Right ventricle myocardium inferior (tissue), 1 donor: ENCODE measurements around the gene TBC1D25. TPM values are rescaled to one million over a fixed set of nuclear protein-coding genes. Genes with fewer than 3 reads are reported as not detected.

Experiments used
- ATAC-seq: fragments of 200-7000 bp; cut with Tn5 transposase; one replicate; pipeline ENCODE4 v1.9.1; 2020; ENCODE audit warnings: mild to moderate bottlenecking, moderate library complexity
- DNase-seq: peaks from one replicate; pipeline ENCODE4 v3.0.0; 2021; ENCODE audit errors: missing footprints
- intact Hi-C: fragments of 100-400 bp; cut with DNase I; formaldehyde crosslinking; loops from one replicate; pipeline ENCODE4 v1.11.0; 2022
- long read RNA-seq: library from polyadenylated mRNA; unstranded; transcript quantifications from one replicate; pipeline ENCODE4 v2.0.0, GENCODE V29; 2021
- total RNA-seq: library from RNA; stranded (reverse); fragmentation: NEBNext Ultra II Directional; extraction: Animal tissue kit (Norgen Biotek cat#: 25700); gene quantifications from one replicate; pipeline ENCODE4 v1.2.1, GENCODE V29; 2021
- donor health status: DM: no; HTN: yes; CAD: no; lungs with severe emphysema.

The TBC1D25 gene, protein sequence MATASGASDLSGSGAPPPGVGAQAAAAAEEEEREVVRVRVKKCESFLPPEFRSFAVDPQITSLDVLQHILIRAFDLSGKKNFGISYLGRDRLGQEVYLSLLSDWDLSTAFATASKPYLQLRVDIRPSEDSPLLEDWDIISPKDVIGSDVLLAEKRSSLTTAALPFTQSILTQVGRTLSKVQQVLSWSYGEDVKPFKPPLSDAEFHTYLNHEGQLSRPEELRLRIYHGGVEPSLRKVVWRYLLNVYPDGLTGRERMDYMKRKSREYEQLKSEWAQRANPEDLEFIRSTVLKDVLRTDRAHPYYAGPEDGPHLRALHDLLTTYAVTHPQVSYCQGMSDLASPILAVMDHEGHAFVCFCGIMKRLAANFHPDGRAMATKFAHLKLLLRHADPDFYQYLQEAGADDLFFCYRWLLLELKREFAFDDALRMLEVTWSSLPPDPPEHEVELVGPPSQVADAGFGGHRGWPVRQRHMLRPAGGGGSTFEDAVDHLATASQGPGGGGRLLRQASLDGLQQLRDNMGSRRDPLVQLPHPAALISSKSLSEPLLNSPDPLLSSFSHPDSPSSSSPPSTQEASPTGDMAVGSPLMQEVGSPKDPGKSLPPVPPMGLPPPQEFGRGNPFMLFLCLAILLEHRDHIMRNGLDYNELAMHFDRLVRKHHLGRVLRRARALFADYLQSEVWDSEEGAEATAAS
- 20.5 TPM for total RNA-seq
- long read RNA-seq, full-length matches to known transcripts, result 22 of 39 reads
- long read RNA-seq, partial matches to known transcripts, result 2 of 39 reads
- long read RNA-seq, other reads (novel, unspliced or antisense), result 15 of 39 reads

DNA sequence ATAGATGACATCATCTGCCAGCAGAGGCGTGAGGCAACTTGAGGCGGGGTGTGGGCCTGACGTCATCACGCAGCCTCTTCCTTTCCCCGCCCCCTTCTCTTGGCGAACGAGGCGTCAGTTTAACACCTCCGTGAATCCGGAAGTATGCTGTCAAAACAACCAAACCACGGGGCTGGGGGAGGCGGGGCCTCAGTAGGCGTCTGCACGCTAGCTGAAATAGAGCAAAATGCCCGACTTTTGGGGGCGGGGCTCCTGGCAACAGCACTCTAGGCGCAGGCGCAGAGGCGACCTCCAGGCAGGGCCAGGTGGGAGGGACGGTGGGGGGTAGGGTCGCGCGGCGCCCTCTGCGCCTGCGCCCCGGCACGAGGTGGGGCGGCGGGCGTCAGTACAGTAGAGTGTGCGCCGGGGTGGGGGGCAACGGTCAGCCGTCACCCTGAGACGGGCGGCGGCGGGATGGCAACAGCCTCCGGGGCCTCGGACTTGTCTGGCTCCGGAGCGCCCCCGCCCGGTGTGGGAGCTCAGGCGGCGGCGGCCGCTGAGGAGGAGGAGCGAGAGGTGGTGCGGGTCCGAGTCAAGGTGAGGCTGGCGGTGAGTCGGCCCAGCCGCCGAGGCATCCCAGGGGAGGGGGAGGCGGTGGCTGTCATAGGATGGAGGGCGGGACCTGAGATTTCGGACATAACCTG, at the start of gene TBC1D25:
Gene TBC1D25 (plus strand): TSS at position 370 of the 683 bp plus-strand sequence. CDS start 84 bp downstream, at position 454.
- DNase-seq (peak; percentile 99), ATAC-seq (peak; percentile 97)
- intact Hi-C loops, result no loop called here

DNA sequence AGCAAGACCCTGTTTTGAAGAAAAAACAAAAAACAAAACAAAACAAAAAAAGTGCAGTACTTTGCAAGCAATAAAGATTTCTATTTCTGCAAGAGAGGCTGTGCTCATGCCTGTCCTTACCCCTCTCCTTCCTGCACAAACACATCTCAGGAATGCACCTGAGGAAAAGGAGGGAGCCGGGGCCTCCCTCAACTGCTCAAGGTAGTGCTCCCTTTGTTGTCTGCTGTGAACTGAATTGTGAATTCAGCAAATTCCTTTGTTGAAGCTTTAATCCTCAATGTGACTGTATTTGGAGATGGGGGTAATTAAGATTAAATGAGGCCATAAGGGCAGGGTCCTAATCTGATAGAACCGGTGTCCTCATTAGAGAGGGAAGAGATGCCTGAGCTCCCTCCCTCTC, 49.6 kb upstream of the TBC1D25 start:
- no peak for DNase-seq
- intact Hi-C loops, result no loop called here
- ATAC-seq, result no peak

DNA sequence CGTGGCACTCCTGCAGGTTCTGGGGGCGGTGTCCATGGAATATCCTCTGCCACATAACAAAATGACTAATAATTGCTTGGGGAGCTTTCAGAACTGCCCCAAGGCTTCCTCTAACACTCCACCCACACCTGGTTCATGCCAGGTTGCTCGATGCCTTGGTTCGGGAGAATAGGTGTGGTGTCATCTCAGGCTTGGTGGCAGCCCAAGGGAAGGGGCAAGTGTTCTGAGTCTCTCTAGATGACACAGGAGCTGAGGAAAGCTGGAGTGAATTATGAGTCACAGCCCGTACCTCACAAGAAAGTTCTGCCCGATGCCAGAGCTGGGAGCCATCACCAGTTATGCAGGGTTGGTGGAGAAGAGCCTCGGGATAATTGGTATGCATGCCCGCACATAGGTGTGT, 48.9 kb upstream of the TBC1D25 start:
- ATAC-seq, result no peak
- DNase-seq, result no peak
- intact Hi-C loops, result no loop called here

DNA sequence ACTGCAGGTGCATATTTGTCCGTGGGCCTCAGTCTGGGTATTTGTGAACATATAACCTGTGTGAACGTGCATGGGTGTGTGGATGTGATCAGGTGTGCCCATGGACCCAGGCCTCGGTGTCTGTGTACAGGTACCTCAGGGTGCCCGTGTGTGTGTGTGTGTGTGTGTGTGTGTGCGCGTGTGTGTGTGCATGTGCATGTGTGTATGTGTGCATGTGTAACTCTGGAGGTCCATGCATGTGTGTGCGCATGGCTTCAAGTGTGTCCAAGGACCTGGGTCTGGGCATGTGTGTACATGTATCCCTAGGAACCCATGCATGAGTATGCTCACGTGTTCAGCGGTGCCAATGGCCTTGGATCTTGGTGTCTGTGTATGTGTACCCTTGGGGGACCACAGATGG, 47.7 kb upstream of the TBC1D25 start:
- ATAC-seq (no peak), DNase-seq (no peak)
- intact Hi-C loops, result no loop called here

DNA sequence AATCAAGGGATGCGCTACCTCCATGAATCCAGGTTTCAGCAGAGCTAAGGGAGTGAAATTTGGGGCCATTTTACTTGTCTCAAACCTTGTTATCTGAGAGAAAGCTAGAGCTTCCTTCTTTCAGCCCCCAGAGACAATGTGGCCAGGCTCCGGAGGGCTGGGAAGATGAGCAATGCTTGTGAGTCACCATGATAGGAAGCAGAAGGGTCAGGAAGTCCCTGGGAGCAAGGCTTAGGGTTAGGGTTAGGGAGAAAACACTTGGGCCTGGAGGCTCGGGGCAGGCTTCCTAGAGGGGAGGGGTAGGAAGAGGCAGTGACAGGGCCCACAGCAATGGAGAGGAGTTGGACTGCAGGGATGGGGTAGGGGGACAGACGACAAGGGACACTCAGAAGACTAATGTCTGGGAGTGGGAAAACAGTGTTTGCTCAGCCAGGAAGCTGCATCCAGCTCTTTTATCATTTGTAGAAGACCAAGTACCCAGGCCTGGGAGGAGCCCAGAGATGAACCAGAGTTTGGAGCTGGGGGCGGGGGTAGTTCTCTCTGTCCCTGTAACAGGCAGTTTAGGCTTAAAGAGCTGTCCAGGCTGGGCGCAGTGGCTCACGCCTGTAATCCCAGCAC, 47.1 kb upstream of the TBC1D25 start:
- DNase-seq (no peak), ATAC-seq (peak; percentile 34)

DNA sequence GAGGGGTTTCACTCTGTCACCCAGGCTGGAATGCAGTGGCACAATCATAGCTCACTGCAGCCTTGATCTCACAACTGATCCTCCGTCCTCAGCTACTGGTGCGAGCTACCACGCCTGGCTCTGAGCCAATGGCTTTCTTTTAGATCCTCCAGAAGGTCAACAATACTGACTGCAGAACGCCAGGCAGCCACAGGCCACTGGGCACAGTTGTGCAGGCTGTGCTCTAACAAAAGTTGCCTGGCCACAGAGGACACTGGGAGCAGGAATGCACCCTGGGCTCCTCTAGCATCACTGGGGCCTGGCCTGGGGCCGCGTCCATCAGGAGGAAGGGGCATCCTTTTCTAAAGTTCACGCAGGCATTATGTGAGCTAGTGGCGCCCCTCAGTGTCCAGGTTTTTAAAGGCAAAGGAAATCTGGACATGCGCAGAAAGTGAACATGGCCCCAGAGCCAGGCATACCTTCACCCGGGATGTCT, 45.6 kb upstream of the TBC1D25 start:
- ATAC-seq (no peak), DNase-seq (no peak)
- intact Hi-C loops, result no loop called here

More for the DNA sequence above, 47.1 kb upstream of the TBC1D25 start:
- intact Hi-C loops, result no loop called here

DNA sequence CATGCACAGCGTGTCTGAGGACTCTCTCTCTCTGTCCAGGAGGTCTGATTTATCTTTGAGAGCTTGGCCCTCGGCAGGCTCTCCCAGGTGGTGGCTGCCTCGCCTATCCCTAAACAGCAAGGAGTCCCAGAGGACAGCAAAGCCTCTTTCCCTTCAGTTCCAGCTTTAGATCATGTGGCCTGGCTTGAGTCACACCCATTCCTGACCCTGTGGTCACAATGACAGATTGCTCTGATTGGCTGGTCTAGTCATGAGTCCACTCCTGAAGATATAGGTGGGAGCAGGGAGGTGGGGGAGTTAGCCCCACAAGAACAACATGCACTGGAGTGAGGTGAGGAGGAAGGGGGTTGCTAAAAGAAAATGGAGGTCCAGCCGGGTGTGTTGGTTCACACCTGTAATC, 42.9 kb upstream of the TBC1D25 start:
- ATAC-seq, result no peak
- DNase-seq, result no peak
- intact Hi-C loops, result no loop called here

DNA sequence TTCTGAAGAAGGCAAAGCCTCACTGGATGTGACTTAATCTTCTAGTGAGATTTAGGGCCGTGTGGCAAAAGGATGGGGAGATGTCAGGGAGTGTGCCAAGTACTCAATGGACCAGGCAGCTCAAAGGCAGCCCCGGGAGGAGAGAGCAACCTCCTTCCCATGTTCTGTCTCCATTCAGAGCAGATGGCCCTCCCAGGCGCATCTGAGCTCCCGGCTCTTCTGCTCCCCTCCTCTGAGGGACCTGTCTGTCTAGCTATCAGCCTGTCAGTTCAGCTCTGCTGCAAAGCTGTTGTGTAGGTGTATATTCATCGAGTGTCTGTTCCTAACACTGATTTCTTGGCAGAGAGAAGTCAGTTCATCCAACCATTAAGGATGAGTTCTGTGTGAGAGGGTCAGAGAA, 41.6 kb upstream of the TBC1D25 start:
- intact Hi-C loops, result no loop called here
- no peak for ATAC-seq
- no peak for DNase-seq

DNA sequence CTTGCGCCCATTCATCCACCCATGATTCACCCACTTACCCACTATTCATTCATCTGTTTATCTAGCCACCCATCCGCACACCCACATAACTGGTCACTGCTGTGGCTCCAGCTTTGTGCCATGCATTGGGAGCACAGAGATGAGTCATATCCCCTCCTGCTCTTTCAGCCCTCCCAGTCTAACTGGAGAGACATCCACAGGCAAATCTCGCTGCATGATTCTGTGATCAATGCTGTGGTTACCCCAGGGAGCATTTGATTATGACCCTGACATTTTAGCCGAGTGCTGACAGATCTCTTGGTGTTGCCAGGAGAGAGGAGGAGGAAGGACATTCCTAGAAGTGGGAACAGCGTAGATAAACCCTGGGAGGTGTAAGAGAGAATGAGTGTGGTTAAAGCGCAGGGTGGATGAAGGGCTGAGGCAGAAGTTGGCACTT, 41.1 kb upstream of the TBC1D25 start:
- ATAC-seq, result no peak
- intact Hi-C loops, result no loop called here
- no peak for DNase-seq

DNA sequence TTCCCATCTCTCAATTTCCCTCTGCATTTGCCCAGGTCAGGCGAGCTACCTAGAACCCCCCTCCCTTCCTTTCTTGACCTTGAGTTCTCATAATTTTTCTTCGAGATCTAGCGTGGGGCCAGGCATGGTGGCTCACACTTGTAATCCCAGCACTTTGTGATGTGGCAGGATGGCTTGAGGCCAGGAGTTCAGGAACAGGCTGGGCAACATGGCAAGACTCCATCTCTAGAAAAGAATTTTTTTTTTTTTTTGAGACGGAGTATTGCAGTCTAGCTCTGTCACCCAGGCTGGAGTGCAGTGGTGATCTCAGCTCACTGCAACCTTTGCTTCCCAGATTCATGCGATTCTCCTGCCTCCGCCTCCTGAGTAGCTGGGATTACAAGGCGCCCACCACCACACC, 35.3 kb upstream of the TBC1D25 start:
- ATAC-seq, result no peak
- DNase-seq, result no peak
- intact Hi-C loops, result no loop called here

DNA sequence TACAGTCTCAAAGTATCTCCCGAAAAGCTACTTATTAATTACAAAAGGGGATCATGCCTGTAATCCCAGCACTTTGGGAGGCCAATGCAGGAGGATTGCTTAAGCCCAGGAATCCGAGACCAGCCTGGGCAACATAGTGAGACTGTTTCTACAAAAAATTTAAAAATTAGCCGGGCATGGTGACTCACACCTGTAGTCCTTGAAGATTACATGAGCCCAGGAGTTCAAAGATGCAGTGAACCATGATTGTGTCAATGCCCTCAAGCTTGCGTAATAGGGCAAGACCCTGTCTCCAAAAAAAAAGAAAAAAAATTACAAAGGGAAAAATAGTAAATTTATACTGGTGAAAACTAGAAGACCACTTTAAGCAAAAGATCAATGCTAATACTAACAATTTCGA, 34.0 kb upstream of the TBC1D25 start:
- no peak for ATAC-seq
- intact Hi-C loops, result loop anchor here (5.0 kb wide), 1 partner anchor 423 kb away; no protein-coding TSS in a partner anchor
- DNase-seq, result no peak

DNA sequence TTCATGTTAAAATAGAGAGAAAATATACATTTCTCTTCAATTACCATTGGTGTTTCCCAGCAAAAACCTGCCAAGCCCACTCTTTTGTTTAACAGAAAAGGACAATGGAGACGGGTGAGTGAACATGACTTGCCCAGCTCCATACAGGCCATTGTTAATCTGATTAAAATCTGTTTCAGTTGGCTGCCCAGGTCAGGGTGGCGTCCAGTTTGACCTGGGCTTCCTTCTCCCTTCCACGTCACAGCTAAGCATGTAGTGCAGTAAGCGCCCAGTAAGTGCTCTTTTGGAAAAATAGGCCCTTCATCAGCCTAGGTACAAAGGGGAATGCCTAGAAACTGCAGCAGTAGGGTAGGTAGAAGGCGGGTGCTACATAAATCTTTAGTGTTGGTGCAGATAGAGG, 32.3 kb upstream of the TBC1D25 start:
- ATAC-seq, result no peak
- intact Hi-C loops, result loop anchor here (5.0 kb wide), 1 partner anchor 425 kb away; no protein-coding TSS in a partner anchor

DNA sequence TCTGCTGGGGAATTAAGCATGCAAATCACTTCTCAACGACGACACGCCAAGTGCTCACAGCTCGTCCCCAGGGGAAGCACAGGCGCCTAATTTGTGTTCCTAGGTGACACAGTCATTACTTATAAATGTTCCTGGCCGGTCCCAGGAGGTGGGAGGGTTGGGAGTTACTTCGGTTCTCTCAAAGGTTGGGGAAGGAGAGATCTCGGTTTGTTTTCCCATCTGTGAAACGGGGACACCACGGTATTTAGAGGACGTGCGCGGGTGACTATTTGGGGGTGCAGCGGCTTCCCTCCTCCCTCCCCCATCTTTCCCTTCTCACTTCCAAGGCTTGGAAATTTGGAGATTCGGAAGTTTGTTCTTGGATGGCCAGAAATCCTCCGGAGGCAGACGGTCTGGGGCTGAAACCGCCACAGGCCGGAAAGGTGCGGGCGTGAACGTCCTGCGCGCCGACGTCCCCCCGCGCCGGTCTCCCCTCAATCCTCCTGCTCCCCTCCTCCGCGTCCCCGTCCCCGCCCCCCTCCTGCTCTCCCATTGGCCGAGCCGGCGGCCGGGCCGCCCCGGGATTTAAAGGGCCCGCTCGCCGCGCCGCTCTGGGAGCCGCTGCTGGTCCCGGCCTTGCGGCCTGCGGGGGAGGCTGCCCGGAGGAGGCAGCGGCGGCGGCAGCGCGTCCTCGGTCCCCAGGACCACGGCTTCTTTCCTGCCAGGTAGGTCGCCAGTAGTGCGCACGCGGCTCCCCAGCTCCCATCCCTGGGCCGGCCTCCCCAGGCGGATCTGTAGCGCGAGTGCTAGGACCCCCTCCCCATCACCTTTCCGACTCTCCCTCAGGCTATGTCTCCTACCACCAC, 30.9 kb upstream of the TBC1D25 start, which contains the start of gene PORCN:
Gene PORCN (plus strand): TSS at position 593 of the 845 bp plus-strand sequence. CDS start 829 bp downstream, outside the sequence.
- ATAC-seq, result peak; percentile 96
- intact Hi-C loops, result loop anchor here (5.0 kb wide), 1 partner anchor 426 kb away; no protein-coding TSS in a partner anchor
- DNase-seq, result peak; percentile 92

More for the DNA sequence above, 32.3 kb upstream of the TBC1D25 start:
- no peak for DNase-seq

DNA sequence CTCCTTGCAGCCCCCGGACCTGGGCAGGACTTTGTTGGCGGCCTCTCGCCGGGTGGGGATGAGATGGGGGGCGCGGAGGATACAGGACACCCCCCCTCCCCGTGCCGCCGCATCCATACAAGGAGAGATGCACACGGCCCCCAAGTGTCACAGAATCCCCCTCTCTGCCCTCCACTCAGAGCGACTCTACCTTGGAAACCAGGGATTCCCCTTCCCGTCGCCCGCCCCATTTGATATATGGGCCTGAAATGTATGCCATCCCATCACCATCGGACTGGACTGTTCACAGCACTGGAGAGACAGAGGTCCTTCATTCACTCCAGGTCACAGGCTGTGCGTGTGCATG, 30.3 kb upstream of the TBC1D25 start:
- intact Hi-C loops, result loop anchor here (5.0 kb wide), 1 partner anchor 427 kb away; no protein-coding TSS in a partner anchor
- DNase-seq (no peak), ATAC-seq (peak; percentile 11)

DNA sequence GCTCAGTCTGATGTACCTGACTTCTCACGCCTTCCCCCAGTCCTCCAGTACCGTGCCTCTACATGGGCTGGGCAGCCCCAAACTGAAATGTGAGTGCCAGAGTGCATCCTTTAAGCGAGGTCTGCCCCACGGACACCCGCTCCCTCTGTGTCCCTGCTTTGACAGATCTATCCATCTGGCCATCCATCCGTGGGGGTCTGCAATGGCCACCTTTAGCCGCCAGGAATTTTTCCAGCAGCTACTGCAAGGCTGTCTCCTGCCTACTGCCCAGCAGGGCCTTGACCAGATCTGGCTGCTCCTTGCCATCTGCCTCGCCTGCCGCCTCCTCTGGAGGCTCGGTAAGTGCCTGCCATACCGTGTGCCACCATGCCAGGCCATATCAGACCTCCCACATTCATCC, 29.9 kb upstream of the TBC1D25 start:
- no peak for ATAC-seq
- intact Hi-C loops, result loop anchor here (5.0 kb wide), 1 partner anchor 427 kb away; no protein-coding TSS in a partner anchor
- no peak for DNase-seq

DNA sequence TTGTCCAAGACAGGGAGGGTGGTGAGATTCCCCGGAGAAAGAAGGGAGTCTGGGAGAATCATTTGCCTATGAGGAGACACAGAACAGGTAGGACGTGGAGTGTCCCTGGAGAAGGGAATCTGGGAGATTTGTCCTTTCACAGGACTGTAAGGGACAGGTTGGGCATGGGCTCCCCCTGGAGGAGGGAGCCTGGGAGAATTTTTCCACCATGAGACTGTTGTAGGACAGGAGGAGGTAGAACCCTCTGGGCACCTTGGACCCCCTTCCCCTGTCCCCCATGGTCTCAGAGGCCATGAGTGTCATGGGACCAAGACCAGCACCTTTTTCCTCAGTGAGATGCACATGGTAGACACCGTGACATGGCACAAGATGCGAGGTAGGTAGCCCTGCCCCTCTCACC, 28.0 kb upstream of the TBC1D25 start:
- intact Hi-C loops, result no loop called here
- DNase-seq (no peak), ATAC-seq (no peak)

DNA sequence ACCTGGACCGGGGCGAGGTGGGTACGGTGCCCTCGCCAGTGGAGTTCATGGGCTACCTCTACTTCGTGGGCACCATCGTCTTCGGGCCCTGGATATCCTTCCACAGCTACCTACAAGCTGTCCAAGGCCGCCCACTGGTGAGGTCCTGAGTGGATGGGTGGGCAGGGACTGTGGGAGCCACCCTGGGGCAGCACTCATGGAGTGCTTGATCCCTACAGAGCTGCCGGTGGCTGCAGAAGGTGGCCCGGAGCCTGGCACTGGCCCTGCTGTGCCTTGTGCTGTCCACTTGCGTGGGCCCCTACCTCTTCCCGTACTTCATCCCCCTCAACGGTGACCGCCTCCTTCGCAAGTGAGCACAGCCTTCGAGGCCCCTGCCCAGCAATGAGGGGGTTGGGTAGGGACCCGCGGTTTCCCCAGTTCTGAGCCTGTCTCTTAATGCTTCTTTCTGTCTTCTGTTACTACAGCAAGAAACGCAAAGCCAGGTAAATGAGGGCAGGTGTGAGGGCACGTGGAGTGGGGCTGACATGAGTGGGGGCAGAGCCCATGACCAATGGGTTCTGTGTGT, 27.1 kb upstream of the TBC1D25 start:
- ATAC-seq, result no peak
- DNase-seq, result no peak
- intact Hi-C loops, result no loop called here
